LHCN-M2 (cell line): Measurements from ENCODE around the gene TMEM120B. TPM values are rescaled to one million over a fixed set of nuclear protein-coding genes. Genes with fewer than 3 reads are reported as not detected.

Experiments
- DNase-seq: peaks from one replicate; pipeline ENCODE4 v3.0.0-alpha.2; 2012; ENCODE audit warnings: low read depth
- total RNA-seq: library from RNA; depleted of rRNA; stranded (reverse); fragments of >200 nt; gene quantifications from 2 replicates; pipeline ENCODE4 v1.2.3, GENCODE V29; 2014

The TMEM120B gene
- total RNA-seq, 1 experiment from 2014 or later = 13.0 TPM

DNA sequence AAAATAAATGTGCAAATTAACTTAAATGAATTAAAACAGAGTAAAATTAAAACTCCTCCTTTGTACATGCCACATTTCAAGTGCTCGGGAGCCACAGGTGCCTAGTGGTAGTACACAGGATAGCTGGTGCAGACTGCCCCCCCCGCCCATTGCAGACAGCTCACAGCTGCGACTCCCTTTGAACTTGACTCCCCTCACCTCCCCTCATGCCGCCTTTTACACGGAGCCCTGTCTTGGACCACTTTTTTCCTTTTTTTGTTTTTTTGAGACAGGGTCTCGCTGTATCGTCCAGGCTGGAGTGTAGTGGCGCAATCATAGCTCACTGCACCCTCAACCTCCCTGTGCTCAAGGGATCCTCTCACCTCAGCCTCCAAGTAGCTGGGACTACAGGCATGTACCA, 102.7 kb downstream of the TMEM120B start:
- DNase-seq = no peak

DNA sequence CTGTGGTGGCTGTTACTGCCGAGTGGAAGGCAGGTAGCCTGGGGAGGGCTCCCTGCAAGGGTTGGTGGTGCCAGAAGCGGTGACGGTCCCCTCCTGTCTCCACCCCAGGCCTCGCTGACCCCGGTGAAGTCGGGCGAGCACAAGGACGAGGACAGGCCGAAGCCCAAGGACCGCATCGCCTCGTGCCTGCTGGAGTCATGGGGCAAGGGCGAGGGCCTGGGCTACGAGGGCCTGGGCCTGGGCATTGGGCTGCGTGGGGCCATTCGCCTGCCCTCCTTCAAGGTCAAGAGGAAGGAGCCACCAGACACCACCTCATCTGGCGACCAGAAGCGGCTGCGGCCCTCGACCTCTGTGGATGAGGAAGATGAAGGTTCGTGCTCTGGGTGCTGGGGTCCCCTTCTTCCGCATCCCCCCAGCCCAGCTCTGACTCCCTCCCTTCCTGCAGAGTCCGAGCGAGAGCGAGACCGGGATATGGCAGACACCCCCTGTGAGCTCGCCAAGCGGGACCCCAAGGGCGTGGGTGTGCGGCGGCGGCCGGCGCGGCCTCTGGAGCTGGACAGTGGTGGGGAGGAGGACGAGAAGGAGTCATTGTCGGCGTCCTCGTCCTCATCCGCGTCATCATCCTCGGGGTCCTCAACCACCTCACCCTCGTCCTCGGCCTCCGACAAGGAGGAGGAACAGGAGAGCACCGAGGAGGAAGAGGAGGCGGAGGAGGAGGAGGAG, 104.5 kb downstream of the TMEM120B start:
- DNase-seq = no peak

DNA sequence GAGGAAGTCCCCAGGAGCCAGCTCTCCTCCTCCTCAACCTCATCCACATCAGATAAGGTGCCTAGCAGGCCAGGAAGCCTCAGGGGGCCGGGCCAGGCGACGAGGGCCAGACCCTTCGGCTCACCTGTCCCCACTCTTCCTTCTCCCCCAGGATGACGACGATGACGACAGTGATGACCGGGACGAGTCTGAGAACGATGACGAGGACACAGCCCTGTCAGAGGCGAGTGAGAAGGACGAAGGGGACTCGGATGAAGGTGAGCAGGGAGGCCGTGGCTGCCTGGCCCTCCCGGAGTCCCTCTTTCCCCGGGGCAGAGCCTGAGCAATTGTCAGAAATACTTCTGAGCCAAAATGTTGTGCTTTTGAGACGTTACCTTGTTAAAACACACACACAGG, 105.1 kb downstream of the TMEM120B start:
- no peak for DNase-seq

DNA sequence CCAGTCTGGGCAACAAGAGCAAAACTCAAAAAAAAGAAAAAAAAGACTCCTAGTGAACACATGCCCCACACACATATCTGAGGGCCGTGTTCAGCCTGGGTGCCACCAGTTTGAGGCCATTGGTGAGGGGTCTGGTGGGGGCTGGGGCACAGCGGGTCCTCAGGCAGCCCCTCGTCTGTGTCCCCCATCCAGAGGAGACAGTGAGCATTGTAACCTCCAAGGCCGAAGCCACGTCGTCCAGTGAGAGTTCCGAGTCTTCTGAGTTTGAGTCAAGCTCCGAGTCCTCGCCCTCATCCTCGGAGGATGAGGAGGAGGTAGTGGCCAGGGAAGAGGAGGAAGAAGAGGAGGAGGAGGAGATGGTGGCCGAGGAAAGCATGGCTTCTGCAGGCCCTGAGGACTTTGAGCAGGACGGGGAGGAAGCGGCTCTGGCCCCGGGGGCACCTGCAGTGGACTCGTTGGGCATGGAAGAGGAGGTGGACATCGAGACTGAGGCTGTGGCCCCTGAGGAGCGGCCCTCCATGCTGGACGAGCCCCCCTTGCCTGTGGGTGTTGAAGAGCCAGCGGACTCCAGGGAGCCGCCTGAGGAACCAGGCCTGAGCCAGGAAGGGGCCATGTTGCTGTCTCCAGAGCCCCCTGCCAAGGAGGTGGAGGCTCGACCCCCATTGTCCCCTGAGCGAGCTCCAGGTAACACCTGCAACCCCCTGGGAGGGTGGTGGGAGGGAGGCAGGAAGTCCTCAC, 106.8 kb downstream of the TMEM120B start:
- no peak for DNase-seq

DNA sequence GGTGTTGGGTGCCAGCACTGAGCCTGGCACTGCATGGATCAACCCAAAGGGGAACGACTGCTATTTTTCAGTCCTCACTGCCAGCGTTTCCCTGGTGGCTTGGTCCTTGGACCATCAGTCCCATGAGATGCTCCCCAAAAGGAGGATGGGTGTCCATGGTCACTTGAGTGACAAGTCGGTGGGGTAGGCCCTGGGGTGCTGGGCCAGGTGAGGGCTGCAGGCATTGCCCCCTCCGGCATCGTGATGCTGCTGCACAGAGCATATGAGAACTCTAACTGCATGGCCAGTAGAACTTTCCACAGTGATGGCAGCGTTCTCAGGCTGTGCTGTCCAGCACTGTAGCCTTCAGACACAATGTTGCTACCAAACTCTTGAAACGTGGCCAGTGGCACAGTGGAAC, 107.5 kb downstream of the TMEM120B start:
- DNase-seq = no peak

DNA sequence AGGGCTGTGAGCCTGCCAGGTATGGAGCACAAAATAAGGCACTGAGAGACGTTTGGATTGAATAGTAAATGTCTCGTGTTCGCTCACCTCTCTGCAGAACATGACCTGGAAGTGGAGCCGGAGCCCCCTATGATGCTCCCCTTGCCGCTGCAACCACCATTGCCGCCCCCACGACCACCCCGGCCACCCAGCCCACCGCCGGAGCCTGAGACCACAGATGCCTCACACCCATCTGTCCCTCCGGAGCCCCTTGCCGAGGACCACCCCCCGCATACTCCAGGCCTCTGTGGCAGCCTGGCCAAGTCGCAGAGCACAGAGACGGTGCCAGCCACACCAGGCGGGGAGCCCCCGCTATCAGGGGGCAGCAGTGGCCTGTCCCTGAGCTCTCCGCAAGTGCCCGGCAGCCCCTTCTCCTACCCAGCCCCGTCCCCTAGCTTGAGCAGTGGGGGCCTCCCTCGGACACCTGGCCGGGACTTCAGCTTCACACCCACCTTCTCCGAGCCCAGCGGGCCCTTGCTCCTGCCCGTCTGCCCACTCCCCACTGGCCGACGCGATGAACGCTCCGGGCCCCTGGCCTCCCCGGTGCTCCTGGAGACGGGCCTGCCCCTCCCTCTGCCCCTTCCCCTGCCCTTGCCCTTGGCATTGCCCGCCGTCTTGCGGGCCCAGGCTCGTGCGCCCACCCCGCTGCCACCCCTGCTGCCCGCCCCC, 110.0 kb downstream of the TMEM120B start:
- DNase-seq = no peak

DNA sequence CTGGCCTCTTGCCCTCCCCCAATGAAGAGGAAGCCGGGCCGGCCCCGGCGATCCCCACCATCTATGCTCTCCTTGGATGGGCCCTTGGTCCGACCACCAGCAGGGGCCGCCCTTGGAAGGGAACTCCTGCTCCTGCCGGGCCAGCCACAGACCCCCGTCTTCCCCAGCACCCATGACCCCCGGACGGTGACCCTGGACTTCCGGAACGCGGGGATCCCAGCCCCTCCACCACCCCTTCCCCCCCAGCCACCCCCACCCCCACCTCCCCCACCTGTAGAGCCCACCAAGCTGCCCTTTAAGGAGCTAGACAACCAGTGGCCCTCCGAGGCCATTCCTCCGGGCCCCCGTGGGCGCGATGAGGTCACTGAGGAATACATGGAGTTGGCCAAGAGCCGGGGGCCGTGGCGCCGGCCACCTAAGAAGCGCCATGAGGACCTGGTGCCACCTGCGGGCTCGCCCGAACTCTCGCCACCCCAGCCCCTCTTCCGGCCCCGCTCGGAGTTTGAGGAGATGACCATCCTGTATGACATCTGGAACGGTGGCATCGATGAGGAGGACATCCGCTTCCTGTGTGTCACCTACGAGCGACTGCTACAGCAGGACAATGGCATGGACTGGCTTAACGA, 110.7 kb downstream of the TMEM120B start:
- DNase-seq = no peak

DNA sequence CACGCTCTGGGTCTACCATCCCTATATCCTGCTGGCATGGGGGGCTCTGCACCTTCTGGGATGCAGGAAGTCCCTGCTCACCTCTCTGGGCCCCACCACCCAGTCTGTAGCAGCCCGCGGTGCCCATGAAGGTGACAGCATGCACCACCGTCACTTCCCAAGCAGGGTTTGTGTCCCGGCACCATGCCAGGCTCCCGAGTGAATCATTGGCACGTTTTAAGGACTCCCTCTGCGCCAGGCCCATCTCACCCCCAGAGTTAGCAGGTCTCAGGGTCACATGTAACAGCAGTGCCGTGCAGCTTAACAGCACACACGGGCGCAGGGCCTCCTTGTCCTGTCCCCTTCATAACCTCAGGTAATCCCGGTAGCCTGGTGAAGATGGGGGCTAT, 111.2 kb downstream of the TMEM120B start:
- no peak for DNase-seq

DNA sequence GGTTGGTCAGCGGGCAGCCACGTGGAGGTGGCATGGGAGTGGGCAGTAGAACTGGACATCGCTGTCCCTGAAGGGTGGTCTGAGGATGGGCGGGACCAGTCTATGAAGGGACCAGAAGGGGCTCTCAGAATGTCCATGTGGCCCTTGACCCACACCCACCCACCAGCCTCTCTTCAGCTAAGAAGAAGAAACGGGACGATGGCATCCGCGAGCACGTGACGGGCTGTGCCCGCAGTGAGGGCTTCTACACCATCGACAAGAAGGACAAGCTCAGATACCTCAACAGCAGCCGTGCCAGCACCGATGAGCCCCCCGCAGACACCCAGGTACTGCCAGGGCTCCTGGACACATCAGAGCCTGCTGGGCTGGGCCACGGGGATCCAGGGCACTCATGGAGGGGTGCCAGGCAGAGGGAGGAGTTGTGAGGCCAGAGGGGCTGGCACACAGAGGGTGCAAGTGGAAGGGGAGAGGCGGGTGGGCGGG, 112.5 kb downstream of the TMEM120B start:
- no peak for DNase-seq

DNA sequence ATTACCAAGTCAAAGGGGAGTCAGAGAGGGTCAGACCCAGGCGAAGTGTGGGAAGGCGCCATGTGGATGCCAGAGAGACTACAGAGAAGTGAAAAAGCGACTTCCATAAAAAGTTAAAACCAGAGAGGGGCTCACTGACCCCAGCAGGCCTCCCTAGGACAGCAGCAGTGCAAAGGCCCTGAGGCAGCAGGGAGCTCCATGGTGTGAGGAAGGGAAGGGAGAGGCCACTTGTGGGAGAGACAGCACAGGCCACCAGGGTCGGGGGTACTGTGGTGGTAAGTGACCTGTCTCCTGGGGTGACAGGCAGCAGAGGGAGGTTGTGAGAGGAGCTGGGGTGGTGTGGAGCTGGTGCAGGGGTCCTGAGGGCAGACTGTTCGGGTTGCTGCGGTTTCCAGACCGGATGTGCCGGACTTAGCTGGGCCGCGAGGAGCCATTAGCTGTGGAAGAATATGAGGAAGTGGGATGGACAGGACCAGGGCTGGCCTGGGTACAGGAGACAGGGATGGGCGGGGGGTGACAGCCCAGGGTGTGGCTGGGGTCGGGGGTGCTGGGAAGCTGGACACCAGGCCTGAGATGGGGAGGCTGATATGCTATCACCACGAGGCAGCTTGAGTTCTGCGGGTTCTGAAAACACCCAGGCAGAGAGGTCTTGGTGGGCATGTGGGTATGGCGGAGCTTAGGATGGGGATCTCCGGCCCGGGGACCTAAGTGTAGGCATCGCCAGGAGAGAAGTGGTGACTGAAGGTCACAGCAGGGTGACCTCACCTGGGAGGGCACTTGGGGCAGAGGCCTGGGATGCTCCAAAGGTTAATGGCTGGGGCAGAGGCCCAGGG, 114.0 kb downstream of the TMEM120B start:
- no peak for DNase-seq

DNA sequence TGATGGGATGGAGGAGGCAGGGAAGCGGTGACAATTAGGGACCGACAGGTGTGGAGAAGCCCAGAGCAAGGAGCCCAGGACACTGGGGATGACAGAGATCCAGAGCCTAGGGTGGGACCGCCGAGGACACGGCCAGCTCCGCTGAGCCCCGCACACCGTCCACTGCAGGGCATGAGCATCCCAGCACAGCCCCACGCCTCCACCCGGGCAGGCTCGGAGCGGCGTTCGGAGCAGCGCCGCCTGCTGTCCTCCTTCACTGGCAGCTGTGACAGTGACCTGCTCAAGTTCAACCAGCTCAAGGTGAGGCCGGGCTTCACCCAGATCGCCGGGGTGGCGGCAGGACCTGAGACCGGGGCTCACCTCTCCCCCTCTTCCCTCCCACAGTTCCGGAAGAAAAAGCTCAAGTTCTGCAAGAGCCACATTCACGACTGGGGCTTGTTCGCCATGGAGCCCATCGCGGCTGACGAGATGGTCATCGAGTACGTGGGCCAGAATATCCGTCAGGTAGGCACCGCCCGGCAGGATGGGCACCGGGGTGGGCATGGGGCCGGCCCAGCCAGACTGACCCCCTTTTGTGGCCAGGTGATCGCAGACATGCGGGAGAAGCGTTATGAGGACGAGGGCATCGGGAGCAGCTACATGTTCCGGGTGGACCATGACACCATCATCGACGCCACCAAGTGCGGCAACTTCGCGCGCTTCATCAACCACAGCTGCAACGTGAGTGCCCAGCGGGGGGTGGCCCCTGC, 115.0 kb downstream of the TMEM120B start:
- DNase-seq = no peak

DNA sequence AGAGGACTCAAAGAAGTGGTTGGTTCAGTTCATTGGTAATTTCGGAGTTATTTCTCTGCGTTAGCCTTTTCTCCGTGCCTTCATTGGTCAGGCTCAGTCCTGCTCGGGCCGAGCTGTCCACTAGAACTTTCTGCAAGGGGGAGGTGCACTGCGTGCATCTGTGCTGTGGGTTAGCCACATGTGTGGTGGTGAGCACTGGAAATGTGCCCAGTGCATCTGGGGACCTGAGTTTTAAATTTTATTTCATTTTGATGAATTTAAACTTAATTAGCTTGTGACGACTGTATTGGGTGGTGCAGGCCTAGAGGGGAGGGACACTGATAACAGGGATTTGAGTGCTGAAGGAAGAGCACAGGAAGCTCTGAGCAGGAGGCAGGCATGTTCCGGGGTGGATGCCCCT, 115.8 kb downstream of the TMEM120B start:
- DNase-seq = no peak

DNA sequence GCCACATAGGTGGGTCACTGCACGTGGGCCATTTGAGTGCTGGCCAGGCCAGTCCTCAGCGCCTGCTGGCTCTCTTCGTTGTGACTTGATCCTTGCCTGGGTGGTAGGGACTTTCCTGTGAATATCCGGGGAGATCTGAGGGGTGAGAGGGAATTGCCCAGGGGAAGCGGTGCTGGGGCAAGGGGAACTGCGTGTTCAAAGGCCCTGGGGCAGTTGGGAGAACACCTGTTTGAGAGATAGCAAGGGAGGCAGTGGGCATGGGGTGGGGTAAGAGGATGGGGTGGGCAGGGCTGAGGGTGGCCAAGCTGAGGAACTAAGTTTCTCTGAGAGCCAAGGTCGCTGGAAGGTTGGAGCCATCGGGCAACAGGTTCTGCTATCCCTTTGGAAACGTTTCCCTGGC, 116.3 kb downstream of the TMEM120B start:
- no peak for DNase-seq

DNA sequence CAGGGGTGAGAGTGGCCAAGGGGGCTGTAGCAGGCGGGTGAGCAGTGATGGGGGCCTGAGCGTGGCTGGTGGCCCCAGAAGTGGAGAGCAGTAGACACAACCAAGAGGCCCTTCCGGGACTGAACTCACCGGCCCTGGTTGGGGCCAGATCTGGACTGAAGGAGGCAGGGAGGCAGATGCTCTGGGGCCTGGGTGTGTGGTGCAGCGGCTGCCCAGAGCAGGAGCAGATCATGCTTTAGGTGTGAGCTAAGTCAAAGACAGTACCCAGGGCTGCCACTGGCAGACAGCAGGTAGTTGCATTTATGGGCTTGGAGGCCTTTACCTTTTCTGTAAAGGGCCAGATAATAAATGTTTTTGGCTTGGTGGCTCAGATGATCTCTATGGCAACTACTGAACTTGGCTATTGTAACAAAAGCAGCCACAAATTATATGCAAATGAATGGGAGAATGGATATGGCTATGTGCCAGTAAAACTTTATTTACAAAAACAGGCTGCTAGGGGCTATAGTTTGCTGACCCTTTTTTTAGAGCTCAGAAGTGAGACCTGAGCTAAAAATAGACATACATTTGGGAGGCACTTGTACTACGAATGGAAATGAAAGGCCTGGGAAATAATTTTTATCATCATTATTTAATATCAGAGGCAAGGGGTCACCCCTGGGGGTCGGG, 116.8 kb downstream of the TMEM120B start:
- DNase-seq = no peak

DNA sequence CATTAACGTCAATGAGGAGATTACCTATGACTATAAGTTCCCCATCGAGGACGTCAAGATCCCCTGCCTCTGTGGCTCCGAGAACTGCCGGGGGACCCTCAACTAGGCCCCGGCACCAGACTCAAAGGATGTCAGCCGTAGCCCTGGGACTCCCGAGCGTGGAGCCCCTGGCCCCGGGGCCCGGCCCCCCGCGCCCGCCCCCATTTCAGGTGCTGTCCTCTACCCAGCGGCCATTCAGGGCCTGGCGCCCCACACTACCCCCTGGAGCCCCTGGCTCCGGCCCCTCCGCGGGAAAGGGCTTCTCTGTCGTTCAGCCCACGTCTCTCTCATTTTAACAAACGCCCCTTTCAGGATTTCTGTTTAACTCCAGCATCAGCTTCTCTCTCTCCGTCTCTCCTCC, 117.6 kb downstream of the TMEM120B start:
- DNase-seq = no peak

DNA sequence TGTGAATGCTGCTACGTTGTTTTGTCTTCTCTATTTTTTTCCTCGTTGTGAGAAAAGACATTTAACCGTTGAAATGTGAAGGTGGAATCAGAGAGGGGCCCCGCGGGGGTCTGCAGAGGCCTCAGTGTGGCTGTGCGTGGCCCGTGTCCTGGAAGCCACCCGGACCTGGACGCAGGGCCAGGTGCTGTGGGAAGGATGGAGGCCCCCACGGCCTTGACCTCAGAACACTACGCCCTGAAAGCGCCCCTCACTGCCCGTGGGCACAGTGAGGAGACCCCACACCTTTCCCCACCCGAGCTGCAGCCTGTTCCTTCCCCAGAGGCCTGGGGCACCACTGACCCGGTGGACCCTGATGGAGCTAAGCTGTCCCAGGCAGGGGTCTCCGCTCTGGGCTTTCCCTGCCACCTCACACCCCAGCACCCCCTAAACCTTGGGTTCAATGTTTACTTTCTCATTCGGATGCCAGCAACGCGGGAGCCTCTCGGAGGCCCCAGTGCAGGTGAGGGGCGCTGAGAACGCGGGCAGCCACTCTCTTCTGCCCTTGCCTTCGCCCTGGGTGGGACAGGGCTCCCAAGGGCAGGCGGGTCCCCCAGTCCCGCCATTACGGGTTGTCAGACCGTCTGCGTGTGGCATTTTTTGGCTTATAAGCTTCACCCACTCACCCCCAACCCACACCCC, 118.2 kb downstream of the TMEM120B start:
- no peak for DNase-seq
